Heart right ventricle (tissue), 16 donors: ENCODE results near the gene NHS. TPM values are rescaled to one million over a fixed set of nuclear protein-coding genes. Genes with fewer than 3 reads are reported as not detected.

Experiments
- ATAC-seq, 8 donors: fragments of 200-7000 bp; cut with Tn5 transposase; one replicate each; pipeline ENCODE4 v1.9.1; 2020; ENCODE audit warnings: mild to moderate bottlenecking in 8 of 8, moderate library complexity in 8 of 8, moderate number of reproducible peaks in 1 of 8
- DNase-seq, 2 donors: peaks; one replicate each; pipeline ENCODE4 v3.0.0-alpha.2; 2020
- H3K27ac ChIP-seq, 10 donors: fragments of 200-600 bp; sonication (generic) in 2 of 10; one replicate each; pipeline versions ENCODE4 v1.5.0 to v1.8.0; 2020 to 2022; ENCODE audit warnings: mild to moderate bottlenecking in 3 of 10
- H3K27me3 ChIP-seq, 7 donors: fragments of 200-600 bp; one replicate each; pipeline ENCODE4 v1.8.0; 2021 to 2022; ENCODE audit warnings: mild to moderate bottlenecking in 2 of 7
- H3K36me3 ChIP-seq, 9 donors: fragments of 200-600 bp; sonication (generic) in 1 of 9; one replicate each; pipeline versions ENCODE4 v1.5.0 to v1.8.0; 2020 to 2022; ENCODE audit warnings: mild to moderate bottlenecking in 2 of 9
- H3K4me1 ChIP-seq, 9 donors: fragments of 200-600 bp; sonication (generic) in 1 of 9; one replicate each; pipeline versions ENCODE4 v1.5.0 to v1.8.0; 2020 to 2022; ENCODE audit warnings: mild to moderate bottlenecking in 4 of 9
- H3K4me3 ChIP-seq, 10 donors: fragments of 200-600 bp; sonication (generic) in 2 of 10; one replicate each; pipeline versions ENCODE4 v1.5.0 to v1.8.0; 2020 to 2022; ENCODE audit warnings: mild to moderate bottlenecking in 7 of 10, moderate library complexity in 2 of 10
- H3K9me3 ChIP-seq, 11 donors: fragments of 200-600 bp in 10 of 11; sonication (generic) in 2 of 11; one replicate each; pipeline versions ENCODE4 v1.5.0 to v1.8.0; 2013 to 2022; ENCODE audit warnings: mild to moderate bottlenecking in 2 of 11, control low read depth in 1 of 11, moderate library complexity in 1 of 11
- CTCF ChIP-seq, 9 donors: fragments of 200-600 bp; sonication (generic) in 2 of 9; IDR thresholded peaks; one replicate each; pipeline versions ENCODE4 v1.5.0 to v1.8.0; 2021 to 2022; ENCODE audit warnings: antibody characterized with exemption in 9 of 9, mild to moderate bottlenecking in 5 of 9, moderate library complexity in 1 of 9
- WGBS, 2 donors: extraction: QIAGEN DNeasy Blood & Tissue Kit; methylation state at CpG; one replicate each; pipeline ENCODE4 v1.1.7; 2013; ENCODE audit warnings: inconsistent platforms in 1 of 2; 5-methylcytosine and 5-hydroxymethylcytosine counted together
- intact Hi-C, 10 donors: fragments of 100-400 bp; cut with DNase I; formaldehyde crosslinking; loops; one replicate each; pipeline versions ENCODE4 v1.11.1 to v1.14.2; 2022
- polyA plus RNA-seq, 2 donors: library from polyadenylated mRNA; stranded (reverse); fragments of 200-250 nt; gene quantifications; one replicate each; pipeline ENCODE4 v1.2.3, GENCODE V29; 2013
- total RNA-seq, 10 donors: library from RNA; stranded (reverse); fragmentation: NEBNext Ultra II Directional in 3 of 10; extraction: Animal tissue kit (Norgen Biotek cat#: 25700) in 3 of 10; gene quantifications; one replicate each; pipeline versions ENCODE4 v1.2.1 to v1.2.4, GENCODE V29; 2021 to 2023
- donor health status: Arrhythmogenic right ventricular cardiomyopathy.
- donor health status: ischemic (EF 13 %, LVEDD 7.1; RV severe dilation, severe dysfunction).
- donor health status: healthy with polysubstance abuse.
- donor health status: DM: no; HTN: yes; CAD: no.
- donor health status: DM: no; HTN: no; CAD: no.
- donor health status: ischemic (EF 25% LVEDD 6.9; RV normal size, moderate dysfunction).
- donor health status: ischemic (EF 25% LVEDD 5.7; RV mildly dilated, moderate dysfunction).
- donor health status: healthy.
- donor health status: DM: yes; HTN: yes; CAD: no.
- donor health status: Ischemic cardiomyopathy.
- donor health status: ischemic (EF 35%, LVEDD 5.7; RV mildly dilated, moderate dysfunction).
- donor health status: nonischemic (EF 11% LVEDD 7.7; RV severe dilation, severe dysfunction).
- donor health status: DM: yes; HTN: yes; CAD: no.
- donor health status: PGD.
- donor health status: ischemic (EF 29% LVEDD 5.4; RV normal size, mild dysfunction).
- donor health status: nonischemic (EF 23%, LVEDD 6.1; RV moderate dilation, normal function).

Gene NHS
- total and polyA plus RNA-seq, 12 donors = 0.20 to 2.7 (median 1.2) TPM

- no peaks in the 10 kb centered on the region for H3K36me3 ChIP-seq
- H3K27me3 ChIP-seq = peaks cover 0 to 18% (median 0%) of the 10 kb centered on the region in 7 donors
- H3K9me3 ChIP-seq = no peaks in the 10 kb centered on the region
- H3K4me3 ChIP-seq = no peak overlapping the region
- H3K4me1 ChIP-seq = no peaks in the 10 kb centered on the region
- TF ChIP-seq CTCF (IDR thresholded peaks at IDR 0.05) = no peak
- DNase-seq = no peak
- WGBS, 2 donors = 90 to 91% methylated on average over 3 of the region's 3 CpGs
- intact Hi-C loops = no loop called here
- no peak for ATAC-seq
- no peak overlapping the region for H3K27ac ChIP-seq
Measured at GRCh38 chrX:17433965-17434364, 59.0 kb downstream of the NHS start.

GRCh38 chrX:17435476-17435875 is 60.5 kb downstream of the NHS start:
- no peak for TF ChIP-seq CTCF (IDR thresholded peaks at IDR 0.05)
- DNase-seq = no peak
- Histone ChIP-seq H3K36me3 (no peaks in the 10 kb centered on the region), H3K4me3 (no peak overlapping the region), H3K27me3 (peaks cover 0 to 21% (median 0%) of the 10 kb centered on the region in 7 donors), H3K4me1 (no peaks in the 10 kb centered on the region), H3K9me3 (no peaks in the 10 kb centered on the region), H3K27ac (no peak overlapping the region)
- 74 to 76% methylated on average over 4 of the region's 4 CpGs for WGBS, 2 donors
- intact Hi-C loops = no loop called here
- ATAC-seq = no peak

GRCh38 chrX:17438221-17438620 is 63.2 kb downstream of the NHS start:
- intact Hi-C loops = no loop called here

GRCh38 chrX:17440258-17440657 is 65.3 kb downstream of the NHS start:
- no peak for DNase-seq
- H3K9me3 ChIP-seq = no peaks in the 10 kb centered on the region
- no peaks in the 10 kb centered on the region for H3K4me1 ChIP-seq
- no peak overlapping the region for H3K27ac ChIP-seq
- TF ChIP-seq CTCF (IDR thresholded peaks at IDR 0.05) = no peak
- H3K36me3 ChIP-seq = no peaks in the 10 kb centered on the region
- peaks cover 0 to 27% (median 0%) of the 10 kb centered on the region in 7 donors for H3K27me3 ChIP-seq
- intact Hi-C loops = loop anchor here in 1 of 10 donors (5.0 kb wide), 1 partner anchor 1953 kb away; no protein-coding TSS in a partner anchor
- no peak overlapping the region for H3K4me3 ChIP-seq
- no peak for ATAC-seq

More at GRCh38 chrX:17438221-17438620, 63.2 kb downstream of the NHS start:
- WGBS, 2 donors = 90% methylated on average over 6 of the region's 6 CpGs
- peaks cover 0 to 16% (median 0%) of the 10 kb centered on the region in 7 donors for H3K27me3 ChIP-seq
- H3K27ac ChIP-seq = no peak overlapping the region
- no peak overlapping the region for H3K4me3 ChIP-seq
- TF ChIP-seq CTCF (IDR thresholded peaks at IDR 0.05) = no peak
- H3K36me3 ChIP-seq = no peaks in the 10 kb centered on the region
- DNase-seq = no peak
- H3K9me3 ChIP-seq = no peaks in the 10 kb centered on the region
- H3K4me1 ChIP-seq = no peaks in the 10 kb centered on the region
- ATAC-seq = no peak
